Measurements from ENCODE around the gene OLA1. TPM values are rescaled to one million over a fixed set of nuclear protein-coding genes. Genes with fewer than 3 reads are reported as not detected.
A peak's percentile ranks its signal among the peaks of the same experiment; 100 is the strongest.
"Not testable (repeated sequence)": the region's sequence is repeated elsewhere in the genome, so short reads cannot be mapped to it uniquely, and the experiment has no call there.

Gene OLA1
- 100 to 1,000 TPM; 113 to 163 (median 130) TPM for total RNA-seq

- Histone ChIP-seq H3K27ac (peak within 1 kb of the TSS; percentile 71 to 81), H3K4me3 (peak within 1 kb of the TSS; percentile 56 to 94 (median 72)), H3K4me1 (replicated peaks in 1 of 2) (peaks cover 9 to 10% of the 10 kb centered on the region in 2 donors)
- WGBS, 10 experiments = 0% methylated on average over 3 to 16 of the region's 85 CpGs; no CpG with 5 or more reads in 7 of the 10 experiments
- in situ Hi-C loops (cut with MboI; ENCODE audit: low pct_unique_long_range_greater_than_20kb in 2 of 9, low sequenced_read_pairs in 9 of 9, unreplicated experiment in 9 of 9) = loop anchor here in 1 of 9 experiments (25.0 kb wide), 1 partner anchor 89 kb away; the partner anchor contains the start of gene SP9
- peak; percentile 95 to 98 (median 97) for ATAC-seq (replicated peaks in 6 of 8)
Observed at GRCh38 chr2:174248187-174248997, at the start of gene OLA1. OLA1 (minus strand) TSS chr2:174248532; CDS start chr2:174246815, 1,717 bp downstream.

DNA sequence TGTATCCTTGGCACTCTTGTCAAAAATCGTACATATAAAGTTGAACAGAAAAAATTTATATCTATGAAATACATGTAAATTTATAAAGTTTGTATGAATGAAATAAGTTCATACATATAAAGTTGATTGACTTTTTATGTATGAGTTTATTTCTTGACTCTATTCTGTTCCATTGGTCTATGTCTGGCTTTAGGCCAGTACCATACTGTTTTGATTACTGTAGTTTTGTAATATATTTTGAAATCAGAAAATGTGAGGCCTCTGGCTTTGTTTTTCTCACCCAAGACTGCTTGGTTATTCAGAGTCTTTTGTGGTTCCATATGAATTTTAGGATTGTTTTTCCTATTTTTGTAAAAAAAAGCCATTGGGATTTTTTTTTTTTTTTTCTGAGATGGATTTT lies 44.6 kb upstream of the OLA1 start:
- in situ Hi-C loops (cut with MboI; ENCODE audit: low pct_unique_long_range_greater_than_20kb in 2 of 9, low sequenced_read_pairs in 9 of 9, unreplicated experiment in 9 of 9) = no loop called here
- Histone ChIP-seq H3K27ac (no peak overlapping the region), H3K4me3 (no peak overlapping the region), H3K4me1 (replicated peaks in 1 of 2) (no peaks in the 10 kb centered on the region)
- WGBS, 10 experiments = 0 to 100% (median 94%) methylated on average over 1 of the region's 1 CpG; no CpG with 5 or more reads in 2 of the 10 experiments
- ATAC-seq (replicated peaks in 6 of 8) = no peak

DNA sequence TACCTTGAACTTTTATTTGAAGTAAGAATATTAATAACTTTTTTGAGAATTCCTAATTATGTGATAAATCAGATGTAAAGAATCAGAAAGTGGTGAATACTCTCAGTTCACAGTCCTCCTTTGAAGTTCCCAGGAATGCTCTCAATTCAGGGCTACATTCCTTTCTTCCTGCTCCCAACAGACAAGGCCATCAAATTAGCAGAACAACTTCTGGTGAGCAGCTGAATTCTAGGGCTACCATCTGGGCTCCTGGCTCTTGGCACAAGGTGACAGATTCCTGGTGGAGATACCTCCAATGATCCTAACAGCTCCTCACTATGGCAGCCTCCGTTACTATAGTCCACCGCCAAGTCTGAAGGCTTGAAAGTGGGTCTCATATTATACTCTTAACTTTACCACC lies 37.8 kb upstream of the OLA1 start:
- no peaks in the 10 kb centered on the region for H3K4me1 ChIP-seq (replicated peaks in 1 of 2)
- WGBS, 10 experiments = 45 to 100% (median 90%) methylated on average over 1 to 2 of the region's 2 CpGs; no CpG with 5 or more reads in 4 of the 10 experiments
- in situ Hi-C loops (cut with MboI; ENCODE audit: low pct_unique_long_range_greater_than_20kb in 2 of 9, low sequenced_read_pairs in 9 of 9, unreplicated experiment in 9 of 9) = no loop called here
- H3K27ac ChIP-seq = no peak overlapping the region
- no peak for ATAC-seq (replicated peaks in 6 of 8)
- no peak overlapping the region for H3K4me3 ChIP-seq

- H3K27ac ChIP-seq = no peak overlapping the region
- WGBS, 10 experiments = 0 to 100% (median 86%) methylated on average over 1 to 2 of the region's 2 CpGs; no CpG with 5 or more reads in 1 of the 10 experiments
- no peak for ATAC-seq (replicated peaks in 6 of 8)
- no peak overlapping the region for H3K4me3 ChIP-seq
- no peaks in the 10 kb centered on the region for H3K4me1 ChIP-seq (replicated peaks in 1 of 2)
- in situ Hi-C loops (cut with MboI; ENCODE audit: low pct_unique_long_range_greater_than_20kb in 2 of 9, low sequenced_read_pairs in 9 of 9, unreplicated experiment in 9 of 9) = no loop called here
Observed at GRCh38 chr2:174282441-174282840, 34.1 kb upstream of the OLA1 start.

GRCh38 chr2:174281736-174282135 lies 33.4 kb upstream of the OLA1 start:
- Histone ChIP-seq H3K27ac (no peak overlapping the region), H3K4me1 (replicated peaks in 1 of 2) (no peaks in the 10 kb centered on the region), H3K4me3 (no peak overlapping the region)
- ATAC-seq (replicated peaks in 6 of 8) = no peak
- 0 to 75% (median 57%) methylated on average over 1 of the region's 1 CpG; no CpG with 5 or more reads in 6 of the 10 experiments for WGBS, 10 experiments
- in situ Hi-C loops (cut with MboI; ENCODE audit: low pct_unique_long_range_greater_than_20kb in 2 of 9, low sequenced_read_pairs in 9 of 9, unreplicated experiment in 9 of 9) = no loop called here

GRCh38 chr2:174280596-174280995 lies 32.3 kb upstream of the OLA1 start:
- WGBS, 10 experiments = 14 to 100% (median 82%) methylated on average over 1 to 3 of the region's 3 CpGs; no CpG with 5 or more reads in 2 of the 10 experiments
- H3K4me3 ChIP-seq = no peak overlapping the region
- ATAC-seq (replicated peaks in 6 of 8) = no peak
- no peaks in the 10 kb centered on the region for H3K4me1 ChIP-seq (replicated peaks in 1 of 2)
- in situ Hi-C loops (cut with MboI; ENCODE audit: low pct_unique_long_range_greater_than_20kb in 2 of 9, low sequenced_read_pairs in 9 of 9, unreplicated experiment in 9 of 9) = no loop called here
- no peak overlapping the region for H3K27ac ChIP-seq

- H3K4me3 ChIP-seq; in situ Hi-C loops (cut with MboI; ENCODE audit: low pct_unique_long_range_greater_than_20kb in 2 of 9, low sequenced_read_pairs in 9 of 9, unreplicated experiment in 9 of 9); H3K27ac ChIP-seq; ATAC-seq (replicated peaks in 6 of 8); H3K4me1 ChIP-seq (replicated peaks in 1 of 2): not testable (repeated sequence)
- no CpG with 5 or more reads among the region's 6 CpGs for WGBS, 10 experiments
Observed at GRCh38 chr2:174270263-174270662, 21.9 kb upstream of the OLA1 start.

GRCh38 chr2:174266288-174266687 lies 18.0 kb upstream of the OLA1 start:
- no peak overlapping the region for H3K27ac ChIP-seq
- in situ Hi-C loops (cut with MboI; ENCODE audit: low pct_unique_long_range_greater_than_20kb in 2 of 9, low sequenced_read_pairs in 9 of 9, unreplicated experiment in 9 of 9) = no loop called here
- no peaks in the 10 kb centered on the region for H3K4me1 ChIP-seq (replicated peaks in 1 of 2)
- H3K4me3 ChIP-seq = no peak overlapping the region
- WGBS, 10 experiments = 70 to 97% (median 75%) methylated on average over 1 to 5 of the region's 5 CpGs
- no peak for ATAC-seq (replicated peaks in 6 of 8)

DNA sequence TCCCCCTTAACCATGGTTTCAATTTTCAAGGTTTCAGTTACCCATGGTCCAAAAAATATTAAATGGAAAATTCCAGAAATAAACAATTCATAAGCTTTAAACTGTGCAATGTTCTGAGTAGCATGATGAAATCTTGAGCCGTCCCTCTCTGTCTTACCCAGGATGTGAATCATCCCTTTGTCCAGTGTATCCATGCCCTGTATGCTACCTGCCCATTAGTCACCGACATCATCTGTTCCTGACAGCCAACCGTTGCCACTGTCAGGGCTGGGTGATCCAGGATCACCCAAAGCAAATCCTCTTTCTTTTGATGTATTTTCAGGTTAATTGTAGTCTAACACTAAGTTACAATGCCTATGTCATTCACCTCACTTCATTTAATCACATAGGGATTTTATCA lies 15.7 kb upstream of the OLA1 start:
- ATAC-seq (replicated peaks in 6 of 8) = peak in 7 of 8 experiments; percentile 37 to 100 (median 88)
- no peak overlapping the region for H3K27ac ChIP-seq
- WGBS, 10 experiments = 38 to 100% (median 72%) methylated on average over 1 to 3 of the region's 3 CpGs; no CpG with 5 or more reads in 1 of the 10 experiments
- in situ Hi-C loops (cut with MboI; ENCODE audit: low pct_unique_long_range_greater_than_20kb in 2 of 9, low sequenced_read_pairs in 9 of 9, unreplicated experiment in 9 of 9) = no loop called here
- no peak overlapping the region for H3K4me3 ChIP-seq
- no peaks in the 10 kb centered on the region for H3K4me1 ChIP-seq (replicated peaks in 1 of 2)

DNA sequence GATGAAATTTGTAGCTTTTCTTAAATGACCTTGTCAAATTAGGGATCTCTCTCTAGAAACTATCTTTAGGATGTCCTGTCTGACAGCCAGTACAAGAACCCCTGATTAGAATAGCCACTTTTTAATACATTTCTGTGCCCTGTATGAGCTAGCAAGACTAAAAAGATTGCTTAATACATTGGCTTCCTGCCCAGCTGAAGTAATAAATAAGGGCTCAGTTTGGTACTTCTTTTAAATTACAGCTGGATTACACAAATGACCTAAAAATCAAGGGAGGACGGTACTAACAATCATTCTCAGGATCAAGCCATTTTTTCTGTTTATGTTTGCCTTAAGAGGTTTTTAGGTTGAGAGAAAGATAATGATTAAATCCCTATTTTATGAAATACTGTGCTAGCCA lies 11.6 kb upstream of the OLA1 start:
- peak in 3 of 8 experiments; percentile 39 to 58 (median 48) for ATAC-seq (replicated peaks in 6 of 8)
- WGBS, 10 experiments = 0 to 90% (median 71%) methylated on average over 1 of the region's 1 CpG; no CpG with 5 or more reads in 1 of the 10 experiments
- no peaks in the 10 kb centered on the region for H3K4me1 ChIP-seq (replicated peaks in 1 of 2)
- H3K4me3 ChIP-seq = no peak overlapping the region
- H3K27ac ChIP-seq = no peak overlapping the region
- in situ Hi-C loops (cut with MboI; ENCODE audit: low pct_unique_long_range_greater_than_20kb in 2 of 9, low sequenced_read_pairs in 9 of 9, unreplicated experiment in 9 of 9) = no loop called here

DNA sequence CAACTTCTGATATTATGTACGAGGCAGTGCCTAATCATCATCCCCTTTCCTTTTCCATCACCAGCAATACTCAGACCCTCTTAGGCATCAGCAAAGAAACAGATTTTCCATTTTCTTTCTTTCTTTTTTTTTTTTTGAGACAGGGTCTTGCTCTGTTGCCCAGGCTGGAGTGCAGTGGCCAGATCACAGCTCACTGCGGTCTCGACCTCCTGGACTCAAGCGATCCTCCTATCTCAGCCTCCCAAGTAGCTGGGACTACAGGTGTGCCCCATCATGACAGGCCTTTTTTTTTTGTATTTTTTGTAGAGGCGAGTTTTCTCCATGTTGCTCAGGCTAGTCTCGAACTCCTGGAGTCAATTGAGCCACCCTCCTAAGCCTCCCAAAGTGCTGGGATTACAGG lies 5.9 kb upstream of the OLA1 start:
- WGBS, 10 experiments = 36 to 100% (median 96%) methylated on average over 3 to 6 of the region's 6 CpGs; no CpG with 5 or more reads in 1 of the 10 experiments
- no peak for ATAC-seq (replicated peaks in 6 of 8)
- no peak overlapping the region for H3K4me3 ChIP-seq
- no peak overlapping the region for H3K27ac ChIP-seq
- H3K4me1 ChIP-seq (replicated peaks in 1 of 2) = no peaks in the 10 kb centered on the region
- in situ Hi-C loops (cut with MboI; ENCODE audit: low pct_unique_long_range_greater_than_20kb in 2 of 9, low sequenced_read_pairs in 9 of 9, unreplicated experiment in 9 of 9) = no loop called here

DNA sequence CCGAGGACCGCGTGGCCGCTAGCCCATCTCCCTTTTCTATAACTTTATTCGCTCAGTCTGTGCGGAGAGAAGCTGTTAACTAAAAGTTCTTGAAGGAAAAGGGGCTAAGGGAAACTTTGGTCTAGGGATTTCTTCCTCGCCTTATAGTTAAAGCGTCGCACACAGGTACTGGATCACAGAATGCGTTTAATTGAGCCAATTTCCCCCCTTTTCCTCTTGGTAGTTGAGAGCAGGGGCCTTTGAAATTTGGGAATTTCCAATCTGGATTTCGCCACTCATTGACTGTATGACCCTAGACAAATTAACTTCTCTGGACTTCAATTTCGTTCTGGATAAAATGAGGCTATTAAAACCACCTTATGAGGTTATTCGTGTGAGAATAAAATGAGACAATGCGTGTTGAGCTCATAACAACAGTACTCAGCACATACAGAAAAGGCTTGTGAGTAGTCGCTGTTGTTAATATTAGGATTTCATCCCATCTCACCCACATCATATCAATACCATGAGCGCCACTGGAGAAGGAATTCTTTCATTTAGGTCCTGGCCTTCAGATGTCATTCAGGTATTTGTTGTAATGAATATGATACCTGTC lies 763 bp upstream of the OLA1 start:
- in situ Hi-C loops (cut with MboI; ENCODE audit: low pct_unique_long_range_greater_than_20kb in 2 of 9, low sequenced_read_pairs in 9 of 9, unreplicated experiment in 9 of 9) = loop anchor here in 1 of 9 experiments (25.0 kb wide), 1 partner anchor 88 kb away; the partner anchor contains the start of gene SP9
- ATAC-seq (replicated peaks in 6 of 8) = no peak
- Histone ChIP-seq H3K4me3 (peak overlapping the region; percentile 56 to 94 (median 72)), H3K27ac (peak overlapping the region; percentile 57 to 80), H3K4me1 (replicated peaks in 1 of 2) (peaks cover 9 to 10% of the 10 kb centered on the region in 2 donors)
- 50 to 100% (median 90%) methylated on average over 1 to 14 of the region's 16 CpGs for WGBS, 10 experiments

All from motor neuron (in vitro differentiated cells).